HCT116 (cell line): Measurements from ENCODE around the gene ZNF138. TPM values are rescaled to one million over a fixed set of nuclear protein-coding genes. Genes with fewer than 3 reads are reported as not detected.
"Not testable (repeated sequence)": the region's sequence is repeated elsewhere in the genome, so short reads cannot be mapped to it uniquely, and the experiment has no call there.

Source experiments
- ATAC-seq: fragments of 200-7000 bp; cut with Tn5 transposase; 2 replicates; pipeline ENCODE4 v1.9.1; 2020; ENCODE audit warnings: mild to moderate bottlenecking, moderate library complexity
- BruUV-seq: library from RNA; stranded (reverse); fragments of 400-500 nt; replicated peaks from 2 replicates; lab custom pipeline; 2021; lab: Mats Ljungman, UMichigan
- CTCF ChIA-PET: fragments of 300-600 bp; sonication (Branson Sonifier 250); formaldehyde crosslinking; loops from one replicate; lab custom pipeline; 2021; ENCODE audit warnings: antibody characterized with exemption; lab: Charles Lee
- POLR2A ChIA-PET: fragments of 300-600, 350-600 bp; sonication (Branson Sonifier 250); formaldehyde crosslinking; loops from one replicate; lab custom pipeline; 2021; ENCODE audit warnings: antibody characterized with exemption; lab: Charles Lee
- RAD21 ChIA-PET, 2 experiments: fragments of 300-600 bp; sonication (Branson Sonifier 250); formaldehyde crosslinking; loops; one replicate each; lab custom pipeline; 2023; ENCODE audit warnings: low total read pairs in 2 of 2; ENCODE audit not compliant: uncharacterized antibody in 2 of 2, unreplicated experiment in 2 of 2, low non-redundant PET in 1 of 2; lab: Charles Lee
- DNase-seq: peaks from one replicate; pipeline ENCODE4 v3.0.0-alpha.2; 2010; ENCODE audit warnings: low read depth, low spot score
- H2AFZ ChIP-seq: fragments of 200-600 bp; shearing (Covaris generic), sonication (generic); 2 replicates; pipeline ENCODE4 v1.6.1; 2017; ENCODE audit warnings: low read depth, mixed run types, mixed read lengths, antibody characterized with exemption, low read length; ENCODE audit not compliant: poor library complexity, severe bottlenecking
- H3K27ac ChIP-seq: 2 replicates; pipeline ENCODE4 v1.5.1; 2012; ENCODE audit warnings: low read depth, low read length
- H3K27me3 ChIP-seq: fragments of 200-600 bp; sonication (generic); 2 replicates; pipeline ENCODE4 v1.6.1; 2016; ENCODE audit warnings: mixed run types, low read length, mixed read lengths; ENCODE audit not compliant: insufficient read depth
- H3K36me3 ChIP-seq, 2 experiments: fragments of 200-500 bp in 1 of 2; fragments of 200-600 bp in 1 of 2; sonication (Bioruptor generic) in 1 of 2; sonication (generic) in 1 of 2; 2 replicates each; pipeline versions ENCODE4 v1.5.1 to v1.6.1; 2014 to 2016; ENCODE audit warnings: low read length in 2 of 2, inconsistent platforms in 1 of 2, mixed read lengths in 1 of 2, mixed run types in 1 of 2; ENCODE audit not compliant: insufficient read depth in 2 of 2, control insufficient read depth in 1 of 2
- H3K4me1 ChIP-seq, 2 experiments: fragments of 200-600 bp in 1 of 2; sonication (generic) in 1 of 2; 2 replicates each; pipeline versions ENCODE4 v1.5.1 to v1.6.1; 2012 to 2017; ENCODE audit warnings: low read length in 2 of 2, inconsistent platforms in 1 of 2, mild to moderate bottlenecking in 1 of 2, mixed read lengths in 1 of 2, mixed run types in 1 of 2, moderate library complexity in 1 of 2; ENCODE audit not compliant: insufficient read depth in 2 of 2, control insufficient read depth in 1 of 2
- H3K4me2 ChIP-seq: fragments of 200-600 bp; sonication (generic); 2 replicates; pipeline ENCODE4 v1.6.1; 2017; ENCODE audit warnings: mixed run types, low read length, mixed read lengths
- H3K4me3 ChIP-seq, 2 experiments: fragments of 200-600 bp in 1 of 2; sonication (generic) in 1 of 2; replicated peaks in 1 of 2; 2 replicates each; pipeline ENCODE4 v1.5.1; 2011 to 2016; ENCODE audit warnings: low read length in 2 of 2, control low read depth in 1 of 2, low read depth in 1 of 2, mild to moderate bottlenecking in 1 of 2, mixed read lengths in 1 of 2, mixed run types in 1 of 2
- H3K79me2 ChIP-seq: fragments of 200-600 bp; sonication (generic); 2 replicates; pipeline ENCODE4 v1.6.1; 2017; ENCODE audit warnings: mild to moderate bottlenecking, mixed run types, low read length, moderate library complexity, mixed read lengths; ENCODE audit not compliant: insufficient read depth
- H3K9ac ChIP-seq: fragments of 200-600 bp; sonication (generic); 2 replicates; pipeline ENCODE4 v1.6.1; 2016; ENCODE audit warnings: low read length, mixed read lengths
- H3K9me2 ChIP-seq: fragments of 200-600 bp; sonication (generic), shearing (Covaris generic); 2 replicates; pipeline ENCODE4 v1.6.1; 2017; ENCODE audit warnings: mixed run types, mild to moderate bottlenecking, moderate library complexity; ENCODE audit not compliant: insufficient read depth
- H3K9me3 ChIP-seq, 2 experiments: fragments of 200-500 bp in 1 of 2; fragments of 200-600 bp in 1 of 2; sonication (Bioruptor generic) in 1 of 2; sonication (generic) in 1 of 2; 2 replicates each; pipeline ENCODE4 v1.6.1; 2014 to 2017; ENCODE audit warnings: low read length in 2 of 2, mixed read lengths in 2 of 2, inconsistent platforms in 1 of 2, low read depth in 1 of 2, mild to moderate bottlenecking in 1 of 2, mixed run types in 1 of 2, moderate library complexity in 1 of 2; ENCODE audit not compliant: control insufficient read depth in 1 of 2, insufficient read depth in 1 of 2
- H4K20me1 ChIP-seq: fragments of 200-600 bp; sonication (generic), shearing (Covaris generic); 2 replicates; pipeline ENCODE4 v1.6.1; 2017; ENCODE audit warnings: mixed run types, mild to moderate bottlenecking, moderate library complexity; ENCODE audit not compliant: insufficient read depth
- CBX3 ChIP-seq: IDR thresholded peaks from 2 replicates; pipeline ENCODE4 v1.6.1; 2012; ENCODE audit warnings: low read depth
- CEBPB ChIP-seq: IDR thresholded peaks from 2 replicates; pipeline ENCODE4 v1.6.1; 2012; ENCODE audit warnings: low read depth
- EGR1 ChIP-seq: IDR thresholded peaks from 2 replicates; pipeline ENCODE4 v1.6.1; 2012; ENCODE audit warnings: low read depth
- EZH2 ChIP-seq: fragments of 200-600 bp; sonication (generic); IDR thresholded peaks from 2 replicates; pipeline ENCODE4 v1.6.1; 2017; ENCODE audit warnings: antibody characterized with exemption, mixed run types
- EZH2phosphoT487 ChIP-seq: fragments of 200-600 bp; IDR thresholded peaks from 2 replicates; pipeline ENCODE4 v1.6.1; 2018; ENCODE audit warnings: antibody characterized with exemption, borderline replicate concordance
- FOSL1 ChIP-seq: IDR thresholded peaks from 2 replicates; pipeline ENCODE4 v1.6.1; 2012; ENCODE audit warnings: low read depth
- MAX ChIP-seq: IDR thresholded peaks from 2 replicates; pipeline ENCODE4 v1.6.1; 2012
- POLR2A ChIP-seq: IDR thresholded peaks from 2 replicates; pipeline ENCODE4 v1.7.0; 2011; ENCODE audit warnings: borderline replicate concordance; ENCODE audit not compliant: insufficient read depth, insufficient read length; ENCODE audit errors: extremely low read depth
- POLR2AphosphoS5 ChIP-seq: IDR thresholded peaks from 2 replicates; pipeline ENCODE4 v1.6.1; 2011; ENCODE audit warnings: mild to moderate bottlenecking, low read depth, low read length, moderate library complexity
- SIN3A ChIP-seq: IDR thresholded peaks from 2 replicates; pipeline ENCODE4 v1.6.1; 2012; ENCODE audit warnings: low read depth
- SP1 ChIP-seq: IDR thresholded peaks from 2 replicates; pipeline ENCODE4 v1.6.1; 2012; ENCODE audit warnings: low read depth
- SRF ChIP-seq: IDR thresholded peaks from 2 replicates; pipeline ENCODE4 v1.6.1; 2012; ENCODE audit warnings: low read depth
- TCF7L2 ChIP-seq: IDR thresholded peaks from 2 replicates; pipeline ENCODE4 v1.7.0; 2011; ENCODE audit warnings: borderline replicate concordance, inconsistent platforms; ENCODE audit not compliant: insufficient read depth, insufficient read length; ENCODE audit errors: extremely low read depth
- ZFX ChIP-seq: fragments of 450-650 bp; IDR thresholded peaks from 2 replicates; pipeline ENCODE4 v1.6.1; 2017
- ZNF274 ChIP-seq: fragments of 200-500 bp; sonication (Bioruptor generic); IDR thresholded peaks from 2 replicates; pipeline ENCODE4 v1.6.1; 2014; ENCODE audit warnings: mild to moderate bottlenecking, low read depth, low read length, inconsistent platforms
- intact Hi-C: fragments of 100-400 bp; cut with micrococcal nuclease; formaldehyde crosslinking; loops from 2 replicates; pipeline ENCODE4 v1.10.0; 2022
- total RNA-seq: library from RNA; stranded (reverse); gene quantifications from one replicate; pipeline ENCODE4 v1.2.1, GENCODE V29; 2021; ENCODE audit not compliant: unreplicated experiment
- TF ChIP-seq, protein P1 (sequence below): IDR thresholded peaks from 2 replicates; pipeline ENCODE4 v1.6.1; 2012
- TF ChIP-seq, protein P2 (sequence below): IDR thresholded peaks from 2 replicates; pipeline ENCODE4 v1.6.1; 2012; ENCODE audit warnings: low read depth
- TF ChIP-seq, protein P3 (sequence below), 3 experiments: fragments of 200-600 bp in 1 of 3; sonication (generic) in 1 of 3; IDR thresholded peaks in 2 of 3; conservative IDR thresholded peaks in 1 of 3; 2 replicates each; pipeline ENCODE4 v1.5.1; 2012 to 2017; ENCODE audit warnings: low read depth in 2 of 3, low read length in 2 of 3, antibody characterized with exemption in 1 of 3, borderline replicate concordance in 1 of 3, control low read depth in 1 of 3, mild to moderate bottlenecking in 1 of 3, mixed read lengths in 1 of 3, mixed run types in 1 of 3, moderate library complexity in 1 of 3; ENCODE audit not compliant: insufficient read depth in 1 of 3

The ZNF138 gene
- total RNA-seq, 1 experiment from 2014 or later: 10.1 TPM

DNA sequence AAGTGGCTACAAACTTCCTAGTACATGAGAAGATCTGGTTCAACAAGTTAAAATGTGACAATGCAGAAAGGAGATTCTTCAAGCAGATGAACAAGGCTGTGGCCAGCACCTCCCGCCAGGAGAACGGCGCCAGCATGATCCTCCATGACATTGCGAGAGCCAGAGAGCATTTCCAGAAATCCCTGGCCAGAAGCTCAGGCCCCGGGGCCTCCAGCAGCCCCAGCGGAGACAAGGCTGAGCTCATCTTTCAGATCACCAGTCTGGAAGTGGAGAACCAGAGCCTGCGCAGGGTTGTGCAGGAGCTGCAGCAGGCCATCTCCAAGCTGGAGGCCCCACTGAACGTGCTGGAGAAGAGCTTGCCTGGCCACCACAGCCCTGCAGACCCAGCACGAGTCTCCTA is 68.8 kb downstream of the ZNF138 start:
- RAD21 ChIA-PET: no interaction called here
- no peaks in the 10 kb centered on the region for H4K20me1 ChIP-seq
- H3K27ac ChIP-seq: no peak overlapping the region
- H3K9me3 ChIP-seq: no peaks in the 10 kb centered on the region
- no peaks in the 10 kb centered on the region for H3K4me1 ChIP-seq
- POLR2A ChIA-PET: no interaction called here
- H3K4me3 ChIP-seq: no peak overlapping the region
- CTCF ChIA-PET: no interaction called here
- TF ChIP-seq FOSL1 (no peak), ZNF274 (no peak), EGR1 (no peak), ZFX (no peak), MAX (no peak), TCF7L2 (no peak), SIN3A (no peak), EZH2 (no peak), EZH2phosphoT487 (no peak), CEBPB (no peak), SP1 (no peak), CBX3 (no peak), SRF (no peak), POLR2AphosphoS5 (no peak), POLR2A (no peak)
- TF ChIP-seq, protein P1, sequence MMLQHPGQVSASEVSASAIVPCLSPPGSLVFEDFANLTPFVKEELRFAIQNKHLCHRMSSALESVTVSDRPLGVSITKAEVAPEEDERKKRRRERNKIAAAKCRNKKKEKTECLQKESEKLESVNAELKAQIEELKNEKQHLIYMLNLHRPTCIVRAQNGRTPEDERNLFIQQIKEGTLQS: no peak
- TF ChIP-seq, protein P2, sequence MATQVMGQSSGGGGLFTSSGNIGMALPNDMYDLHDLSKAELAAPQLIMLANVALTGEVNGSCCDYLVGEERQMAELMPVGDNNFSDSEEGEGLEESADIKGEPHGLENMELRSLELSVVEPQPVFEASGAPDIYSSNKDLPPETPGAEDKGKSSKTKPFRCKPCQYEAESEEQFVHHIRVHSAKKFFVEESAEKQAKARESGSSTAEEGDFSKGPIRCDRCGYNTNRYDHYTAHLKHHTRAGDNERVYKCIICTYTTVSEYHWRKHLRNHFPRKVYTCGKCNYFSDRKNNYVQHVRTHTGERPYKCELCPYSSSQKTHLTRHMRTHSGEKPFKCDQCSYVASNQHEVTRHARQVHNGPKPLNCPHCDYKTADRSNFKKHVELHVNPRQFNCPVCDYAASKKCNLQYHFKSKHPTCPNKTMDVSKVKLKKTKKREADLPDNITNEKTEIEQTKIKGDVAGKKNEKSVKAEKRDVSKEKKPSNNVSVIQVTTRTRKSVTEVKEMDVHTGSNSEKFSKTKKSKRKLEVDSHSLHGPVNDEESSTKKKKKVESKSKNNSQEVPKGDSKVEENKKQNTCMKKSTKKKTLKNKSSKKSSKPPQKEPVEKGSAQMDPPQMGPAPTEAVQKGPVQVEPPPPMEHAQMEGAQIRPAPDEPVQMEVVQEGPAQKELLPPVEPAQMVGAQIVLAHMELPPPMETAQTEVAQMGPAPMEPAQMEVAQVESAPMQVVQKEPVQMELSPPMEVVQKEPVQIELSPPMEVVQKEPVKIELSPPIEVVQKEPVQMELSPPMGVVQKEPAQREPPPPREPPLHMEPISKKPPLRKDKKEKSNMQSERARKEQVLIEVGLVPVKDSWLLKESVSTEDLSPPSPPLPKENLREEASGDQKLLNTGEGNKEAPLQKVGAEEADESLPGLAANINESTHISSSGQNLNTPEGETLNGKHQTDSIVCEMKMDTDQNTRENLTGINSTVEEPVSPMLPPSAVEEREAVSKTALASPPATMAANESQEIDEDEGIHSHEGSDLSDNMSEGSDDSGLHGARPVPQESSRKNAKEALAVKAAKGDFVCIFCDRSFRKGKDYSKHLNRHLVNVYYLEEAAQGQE: no peak
- TF ChIP-seq, protein P3, sequence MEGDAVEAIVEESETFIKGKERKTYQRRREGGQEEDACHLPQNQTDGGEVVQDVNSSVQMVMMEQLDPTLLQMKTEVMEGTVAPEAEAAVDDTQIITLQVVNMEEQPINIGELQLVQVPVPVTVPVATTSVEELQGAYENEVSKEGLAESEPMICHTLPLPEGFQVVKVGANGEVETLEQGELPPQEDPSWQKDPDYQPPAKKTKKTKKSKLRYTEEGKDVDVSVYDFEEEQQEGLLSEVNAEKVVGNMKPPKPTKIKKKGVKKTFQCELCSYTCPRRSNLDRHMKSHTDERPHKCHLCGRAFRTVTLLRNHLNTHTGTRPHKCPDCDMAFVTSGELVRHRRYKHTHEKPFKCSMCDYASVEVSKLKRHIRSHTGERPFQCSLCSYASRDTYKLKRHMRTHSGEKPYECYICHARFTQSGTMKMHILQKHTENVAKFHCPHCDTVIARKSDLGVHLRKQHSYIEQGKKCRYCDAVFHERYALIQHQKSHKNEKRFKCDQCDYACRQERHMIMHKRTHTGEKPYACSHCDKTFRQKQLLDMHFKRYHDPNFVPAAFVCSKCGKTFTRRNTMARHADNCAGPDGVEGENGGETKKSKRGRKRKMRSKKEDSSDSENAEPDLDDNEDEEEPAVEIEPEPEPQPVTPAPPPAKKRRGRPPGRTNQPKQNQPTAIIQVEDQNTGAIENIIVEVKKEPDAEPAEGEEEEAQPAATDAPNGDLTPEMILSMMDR (IDR thresholded peaks at IDR 0.05 in 2 of 3, conservative IDR thresholded peaks at IDR 0.05 in 1 of 3; ENCODE audit: borderline replicate concordance in 1 of 3, insufficient read depth in 1 of 3, low read depth in 2 of 3, low read length in 2 of 3): no peak
- H3K27me3 ChIP-seq: no peaks in the 10 kb centered on the region
- no TSS peak for BruUV-seq
- no peak for DNase-seq
- ATAC-seq: no peak
- no peaks in the 10 kb centered on the region for H3K36me3 ChIP-seq
- intact Hi-C loops: no loop called here
- H3K4me2 ChIP-seq: no peak overlapping the region
- no peak overlapping the region for H2AFZ ChIP-seq
- no peaks in the 10 kb centered on the region for H3K9me2 ChIP-seq
- H3K79me2 ChIP-seq: no peaks in the 10 kb centered on the region
- H3K9ac ChIP-seq: no peak overlapping the region

DNA sequence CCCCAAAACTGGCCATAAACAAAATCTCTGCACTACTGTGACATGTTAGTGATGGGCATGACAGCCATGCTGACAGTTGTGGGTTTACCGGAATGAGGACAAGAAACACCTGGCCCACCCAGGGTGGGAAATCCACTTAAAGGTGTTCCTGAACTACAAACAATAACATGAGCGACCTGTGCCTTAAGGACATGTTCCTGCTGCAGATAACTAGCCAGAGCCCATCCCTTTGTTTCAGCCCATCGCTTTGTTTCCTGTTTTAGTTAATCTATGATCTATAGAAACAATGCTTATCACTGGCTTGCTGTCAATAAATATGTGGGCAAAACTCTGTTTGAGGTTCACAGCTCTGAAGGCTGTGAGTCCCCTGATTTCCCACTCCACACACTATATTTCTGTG is 69.3 kb downstream of the ZNF138 start:
- H3K9me3 ChIP-seq, ATAC-seq, POLR2A ChIA-PET, RAD21 ChIA-PET, H3K9me2 ChIP-seq, H4K20me1 ChIP-seq, H3K27me3 ChIP-seq, BruUV-seq, H3K79me2 ChIP-seq, DNase-seq, H3K27ac ChIP-seq, CTCF ChIA-PET, H3K36me3 ChIP-seq, H3K4me2 ChIP-seq, H3K4me3 ChIP-seq, intact Hi-C loops, H3K4me1 ChIP-seq, H2AFZ ChIP-seq, H3K9ac ChIP-seq: not testable (repeated sequence)
